Heart left ventricle (tissue), 16 donors: ENCODE results near the gene ABHD1. TPM values are rescaled to one million over a fixed set of nuclear protein-coding genes. Genes with fewer than 3 reads are reported as not detected.

Experiments used
- ATAC-seq, 4 donors: fragments of 200-7000 bp; cut with Tn5 transposase; one replicate each; pipeline ENCODE4 v1.9.1; 2020 to 2022; ENCODE audit warnings: moderate library complexity in 4 of 4, mild to moderate bottlenecking in 3 of 4, moderate number of reproducible peaks in 1 of 4
- DNase-seq, 5 donors: peaks; one replicate each; pipeline ENCODE4 v3.0.0-alpha.2; 2020
- H3K27ac ChIP-seq, 12 donors: fragments of 200-600 bp; sonication (generic) in 4 of 12; one replicate each; pipeline versions ENCODE4 v1.5.0 to v1.8.0; 2016 to 2022; ENCODE audit warnings: mild to moderate bottlenecking in 2 of 12
- H3K27me3 ChIP-seq, 9 donors: fragments of 200-600 bp; sonication (generic) in 2 of 9; one replicate each; pipeline versions ENCODE4 v1.5.1 to v1.8.0; 2016 to 2022; ENCODE audit warnings: mild to moderate bottlenecking in 3 of 9
- H3K36me3 ChIP-seq, 9 donors: fragments of 200-600 bp; sonication (generic) in 2 of 9; one replicate each; pipeline versions ENCODE4 v1.5.0 to v1.8.0; 2018 to 2022; ENCODE audit warnings: mild to moderate bottlenecking in 2 of 9
- H3K4me1 ChIP-seq, 12 donors: fragments of 200-600 bp; sonication (generic) in 4 of 12; one replicate each; pipeline versions ENCODE4 v1.5.0 to v1.8.0; 2016 to 2022; ENCODE audit warnings: mild to moderate bottlenecking in 3 of 12
- H3K4me3 ChIP-seq, 12 donors: fragments of 200-600 bp; sonication (generic) in 4 of 12; one replicate each; pipeline versions ENCODE4 v1.5.0 to v1.8.0; 2017 to 2022; ENCODE audit warnings: mild to moderate bottlenecking in 9 of 12, moderate library complexity in 4 of 12
- H3K9me3 ChIP-seq, 12 donors: fragments of 200-600 bp; sonication (generic) in 4 of 12; one replicate each; pipeline versions ENCODE4 v1.5.0 to v1.8.0; 2016 to 2022; ENCODE audit warnings: mild to moderate bottlenecking in 1 of 12
- POLR2A ChIP-seq, 2 donors: fragments of 450-650 bp; IDR thresholded peaks; one replicate each; pipeline ENCODE4 v1.6.1; 2017; ENCODE audit warnings: antibody characterized with exemption in 2 of 2, mild to moderate bottlenecking in 2 of 2, moderate library complexity in 2 of 2
- WGBS, 4 donors: extraction: QIAGEN DNeasy Blood & Tissue Kit in 2 of 4; methylation state at CpG; one replicate each; pipeline versions ENCODE4 v1.1.5 to v1.1.7; 2013 to 2018; 5-methylcytosine and 5-hydroxymethylcytosine counted together
- intact Hi-C, 10 donors: fragments of 100-400 bp; cut with DNase I; formaldehyde crosslinking; loops; one replicate each; pipeline versions ENCODE4 v1.11.1 to v1.14.2; 2022
- polyA plus RNA-seq, 2 donors: library from polyadenylated mRNA; stranded (reverse); fragments of 200-250 nt; gene quantifications; one replicate each; pipeline ENCODE4 v1.2.3, GENCODE V29; 2013
- total RNA-seq, 9 donors: library from RNA; depleted of rRNA in 2 of 9; stranded (reverse); fragments of >200 nt in 2 of 9; fragmentation: NEBNext Ultra II Directional in 3 of 9; extraction: Animal tissue kit (Norgen Biotek cat#: 25700) in 3 of 9; gene quantifications; one replicate each; pipeline versions ENCODE4 v1.1.0 to v1.2.4, GENCODE V29; 2016 to 2023
- TF ChIP-seq, protein P1 (sequence below), 12 donors: fragments of 200-600 bp; sonication (generic) in 4 of 12; IDR thresholded peaks; one replicate each; pipeline versions ENCODE4 v1.5.0 to v1.8.0; 2018 to 2022; ENCODE audit warnings: antibody characterized with exemption in 12 of 12, mild to moderate bottlenecking in 5 of 12
- donor health status: ischemic (EF 13 %, LVEDD 7.1; RV severe dilation, severe dysfunction).
- donor health status: healthy with polysubstance abuse.
- donor health status: DM: no; HTN: yes; CAD: no.
- donor health status: DM: no; HTN: no; CAD: no.
- donor health status: ischemic (EF 25% LVEDD 6.9; RV normal size, moderate dysfunction).
- donor health status: ischemic (EF 25% LVEDD 5.7; RV mildly dilated, moderate dysfunction).
- donor health status: healthy.
- donor health status: DM: yes; HTN: yes; CAD: no.
- donor health status: ischemic (EF 35%, LVEDD 5.7; RV mildly dilated, moderate dysfunction).
- donor health status: nonischemic (EF 11% LVEDD 7.7; RV severe dilation, severe dysfunction).
- donor health status: DM: yes; HTN: yes; CAD: no.
- donor health status: PGD.
- donor health status: ischemic (EF 29% LVEDD 5.4; RV normal size, mild dysfunction).
- donor health status: nonischemic (EF 23%, LVEDD 6.1; RV moderate dilation, normal function).

ABHD1 gene
- total and polyA plus RNA-seq, 11 donors: 0.47 to 6.2 (median 2.0) TPM; not detected in 1

DNA sequence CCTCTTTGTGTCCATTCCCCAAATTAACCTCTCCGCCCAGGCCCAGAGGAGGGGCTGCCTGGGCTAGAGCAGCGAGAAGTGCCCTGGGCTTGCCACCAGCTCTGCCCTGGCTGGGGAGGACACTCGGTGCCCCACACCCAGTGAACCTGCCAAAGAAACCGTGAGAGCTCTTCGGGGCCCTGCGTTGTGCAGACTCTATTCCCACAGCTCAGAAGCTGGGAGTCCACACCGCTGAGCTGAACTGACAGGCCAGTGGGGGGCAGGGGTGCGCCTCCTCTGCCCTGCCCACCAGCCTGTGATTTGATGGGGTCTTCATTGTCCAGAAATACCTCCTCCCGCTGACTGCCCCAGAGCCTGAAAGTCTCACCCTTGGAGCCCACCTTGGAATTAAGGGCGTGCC is 23.6 kb upstream of the ABHD1 start:
- intact Hi-C loops: loop anchor here in 2 of 10 donors (5.0 to 10.0 kb wide), 2 partner anchors 182 to 205 kb away; partner anchors contain the start of genes TRIM54 (in 1 of the 2) and UCN (in 1 of the 2)
- ATAC-seq: no peak
- TF ChIP-seq, protein P1, sequence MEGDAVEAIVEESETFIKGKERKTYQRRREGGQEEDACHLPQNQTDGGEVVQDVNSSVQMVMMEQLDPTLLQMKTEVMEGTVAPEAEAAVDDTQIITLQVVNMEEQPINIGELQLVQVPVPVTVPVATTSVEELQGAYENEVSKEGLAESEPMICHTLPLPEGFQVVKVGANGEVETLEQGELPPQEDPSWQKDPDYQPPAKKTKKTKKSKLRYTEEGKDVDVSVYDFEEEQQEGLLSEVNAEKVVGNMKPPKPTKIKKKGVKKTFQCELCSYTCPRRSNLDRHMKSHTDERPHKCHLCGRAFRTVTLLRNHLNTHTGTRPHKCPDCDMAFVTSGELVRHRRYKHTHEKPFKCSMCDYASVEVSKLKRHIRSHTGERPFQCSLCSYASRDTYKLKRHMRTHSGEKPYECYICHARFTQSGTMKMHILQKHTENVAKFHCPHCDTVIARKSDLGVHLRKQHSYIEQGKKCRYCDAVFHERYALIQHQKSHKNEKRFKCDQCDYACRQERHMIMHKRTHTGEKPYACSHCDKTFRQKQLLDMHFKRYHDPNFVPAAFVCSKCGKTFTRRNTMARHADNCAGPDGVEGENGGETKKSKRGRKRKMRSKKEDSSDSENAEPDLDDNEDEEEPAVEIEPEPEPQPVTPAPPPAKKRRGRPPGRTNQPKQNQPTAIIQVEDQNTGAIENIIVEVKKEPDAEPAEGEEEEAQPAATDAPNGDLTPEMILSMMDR (IDR thresholded peaks at IDR 0.05): no peak
- no peak for TF ChIP-seq POLR2A (IDR thresholded peaks at IDR 0.05)

DNA sequence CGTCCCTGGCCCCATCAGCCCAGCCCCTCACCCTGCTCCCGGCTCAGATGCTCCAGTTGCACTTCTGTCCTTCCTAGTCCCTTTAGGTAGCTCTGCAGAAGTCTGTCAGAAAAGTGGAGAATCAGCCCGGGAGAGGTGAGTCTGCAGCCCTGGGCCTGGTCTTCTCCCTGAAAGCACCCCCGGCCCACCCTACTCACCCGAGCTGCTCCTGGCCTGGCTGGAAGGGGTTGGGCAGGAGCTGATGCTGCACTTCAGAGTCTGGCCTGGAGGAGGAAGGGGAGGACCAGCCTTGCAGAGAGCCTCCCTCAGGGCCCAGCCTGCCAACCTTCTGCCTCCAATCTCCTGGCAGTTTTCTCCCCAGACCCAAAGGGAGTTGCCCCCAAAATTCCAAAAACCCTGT is 21.3 kb upstream of the ABHD1 start:
- Histone ChIP-seq H3K9me3 (no peaks in the 10 kb centered on the region), H3K4me1 (peaks cover 0 to 2% (median 0%) of the 10 kb centered on the region in 12 donors), H3K27me3 (peaks cover 0 to 7% (median 0%) of the 10 kb centered on the region in 9 donors), H3K27ac (no peak overlapping the region), H3K36me3 (no peaks in the 10 kb centered on the region), H3K4me3 (no peak overlapping the region)
- intact Hi-C loops: loop anchor here in 2 of 10 donors (5.0 to 10.0 kb wide), 2 partner anchors 180 to 202 kb away; partner anchors contain the start of genes TRIM54 (in 1 of the 2) and UCN (in 1 of the 2)
- TF ChIP-seq, protein P1 (IDR thresholded peaks at IDR 0.05): no peak
- TF ChIP-seq POLR2A (IDR thresholded peaks at IDR 0.05): no peak
- no peak for ATAC-seq
- no peak for DNase-seq
- 77 to 85% (median 78%) methylated on average over 3 to 5 of the region's 5 CpGs for WGBS, 4 donors

More for the DNA sequence above, 23.6 kb upstream of the ABHD1 start:
- peaks cover 0 to 20% (median 8%) of the 10 kb centered on the region in 12 donors for H3K4me1 ChIP-seq
- peaks cover 0 to 6% (median 0%) of the 10 kb centered on the region in 9 donors for H3K27me3 ChIP-seq
- no peak overlapping the region for H3K27ac ChIP-seq
- H3K9me3 ChIP-seq: no peaks in the 10 kb centered on the region
- WGBS, 4 donors: 87 to 89% (median 87%) methylated on average over 10 of the region's 10 CpGs
- DNase-seq: no peak
- H3K36me3 ChIP-seq: no peaks in the 10 kb centered on the region
- H3K4me3 ChIP-seq: no peak overlapping the region

DNA sequence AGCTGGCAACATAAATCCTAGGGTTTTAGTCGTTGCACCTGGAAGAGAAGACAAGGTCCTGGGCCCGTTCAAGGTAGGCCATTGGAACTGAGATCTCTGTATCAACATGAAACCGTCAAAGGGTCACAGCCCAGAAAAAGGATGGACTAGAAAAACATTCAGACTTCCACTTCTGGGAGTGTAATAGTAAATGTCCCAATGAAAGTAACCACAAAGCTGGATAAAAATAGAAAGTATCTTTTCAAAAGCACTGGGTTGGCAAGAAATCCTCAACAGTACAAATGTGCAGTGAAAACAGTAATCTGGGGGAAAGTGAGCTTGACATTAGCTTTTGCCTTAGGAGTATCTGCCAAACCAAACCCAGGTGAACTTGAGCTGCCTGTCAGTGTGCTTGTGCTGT is 17.6 kb upstream of the ABHD1 start:
- no peak overlapping the region for H3K4me3 ChIP-seq
- no peak overlapping the region for H3K27ac ChIP-seq
- H3K4me1 ChIP-seq: no peaks in the 10 kb centered on the region
- H3K36me3 ChIP-seq: no peaks in the 10 kb centered on the region
- DNase-seq (no peak), ATAC-seq (no peak)
- H3K9me3 ChIP-seq: no peaks in the 10 kb centered on the region
- TF ChIP-seq, protein P1 (IDR thresholded peaks at IDR 0.05): no peak
- no peak for TF ChIP-seq POLR2A (IDR thresholded peaks at IDR 0.05)
- 62 to 79% (median 75%) methylated on average over 3 of the region's 3 CpGs for WGBS, 4 donors
- intact Hi-C loops: loop anchor here in 1 of 10 donors (10.0 kb wide), 1 partner anchor 199 kb away; the partner anchor contains the start of gene UCN
- H3K27me3 ChIP-seq: peaks cover 0 to 7% (median 0%) of the 10 kb centered on the region in 9 donors

DNA sequence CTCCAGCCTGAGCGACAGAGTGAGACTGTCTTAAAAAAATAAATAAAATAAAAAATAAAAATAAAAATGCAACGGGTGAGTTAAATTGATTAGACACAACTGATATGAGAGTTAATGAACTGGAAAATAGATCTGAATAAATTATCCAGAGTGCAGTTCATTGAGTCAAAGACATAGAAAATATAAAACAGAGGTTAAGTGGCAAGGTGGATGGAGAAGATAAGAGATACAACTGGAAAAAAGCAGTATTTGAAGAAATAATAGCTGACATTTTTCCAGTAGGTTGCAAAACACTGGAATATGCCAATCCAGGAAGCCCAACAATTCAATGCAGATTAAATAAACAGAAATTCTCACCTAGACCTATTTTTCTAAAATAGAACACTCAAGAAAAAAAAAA is 15.4 kb upstream of the ABHD1 start:
- H3K4me1 ChIP-seq: no peaks in the 10 kb centered on the region
- no peak overlapping the region for H3K4me3 ChIP-seq
- H3K9me3 ChIP-seq: no peaks in the 10 kb centered on the region
- no peaks in the 10 kb centered on the region for H3K36me3 ChIP-seq
- peaks cover 0 to 7% (median 0%) of the 10 kb centered on the region in 9 donors for H3K27me3 ChIP-seq
- 76 to 93% (median 85%) methylated on average over 2 of the region's 2 CpGs for WGBS, 4 donors
- ATAC-seq: no peak
- TF ChIP-seq, protein P1 (IDR thresholded peaks at IDR 0.05): no peak
- TF ChIP-seq POLR2A (IDR thresholded peaks at IDR 0.05): no peak
- intact Hi-C loops: loop anchor here in 1 of 10 donors (10.0 kb wide), 1 partner anchor 197 kb away; the partner anchor contains the start of gene UCN
- H3K27ac ChIP-seq: no peak overlapping the region
- no peak for DNase-seq
